Neural progenitor cell (in vitro differentiated cells): ENCODE results near the gene EDN1. TPM values are rescaled to one million over a fixed set of nuclear protein-coding genes. Genes with fewer than 3 reads are reported as not detected.

ENCODE experiments used
- DNase-seq: peaks from one replicate; pipeline ENCODE4 v3.0.0-alpha.2; 2016; ENCODE audit warnings: low spot score
- H2AFZ ChIP-seq: fragments of 200-600 bp; sonication (generic); replicated peaks from 2 replicates; pipeline ENCODE4 v1.6.1; 2016; ENCODE audit warnings: antibody characterized with exemption
- H3F3A ChIP-seq: fragments of 200-600 bp; sonication (generic); 2 replicates; pipeline ENCODE4 v1.6.1; 2016; ENCODE audit warnings: antibody characterized with exemption, low read depth
- H3K27ac ChIP-seq: fragments of 200-600 bp; sonication (generic); 2 replicates; pipeline ENCODE4 v1.5.1; 2016; ENCODE audit warnings: mild to moderate bottlenecking
- H3K27me3 ChIP-seq: fragments of 200-600 bp; sonication (generic); 2 replicates; pipeline ENCODE4 v1.6.1; 2016; ENCODE audit warnings: mild to moderate bottlenecking, moderate library complexity
- H3K36me3 ChIP-seq: fragments of 200-600 bp; sonication (generic); 2 replicates; pipeline ENCODE4 v1.5.1; 2016
- H3K4me1 ChIP-seq: fragments of 200-600 bp; sonication (generic); 2 replicates; pipeline ENCODE4 v1.6.1; 2016; ENCODE audit warnings: mixed run types
- H3K4me2 ChIP-seq: fragments of 200-600 bp; sonication (generic); 2 replicates; pipeline ENCODE4 v1.6.1; 2016
- H3K4me3 ChIP-seq: fragments of 200-600 bp; sonication (generic); 2 replicates; pipeline ENCODE4 v1.5.1; 2016
- H3K79me2 ChIP-seq: fragments of 200-600 bp; sonication (generic); 2 replicates; pipeline ENCODE4 v1.6.1; 2016; ENCODE audit warnings: low read depth
- H3K9ac ChIP-seq: fragments of 200-600 bp; sonication (generic); 2 replicates; pipeline ENCODE4 v1.6.1; 2016
- H3K9me3 ChIP-seq: fragments of 200-600 bp; sonication (generic); 2 replicates; pipeline ENCODE4 v1.5.1; 2016; ENCODE audit warnings: low read depth
- H4K20me1 ChIP-seq: fragments of 200-600 bp; sonication (generic); 2 replicates; pipeline ENCODE4 v1.6.1; 2016; ENCODE audit warnings: low read depth
- H3K27ac Mint-ChIP-seq: 3 replicates; pipeline ENCODE4 v1.8.0; 2021; ENCODE audit warnings: mixed read lengths
- H3K27me3 Mint-ChIP-seq: 2 replicates; pipeline ENCODE4 v1.8.0; 2022; ENCODE audit warnings: low read depth, mild to moderate bottlenecking, inconsistent platforms, moderate library complexity, mixed read lengths; ENCODE audit not compliant: insufficient read depth
- H3K36me3 Mint-ChIP-seq: 3 replicates; pipeline ENCODE4 v1.8.0; 2021; ENCODE audit warnings: mixed read lengths
- H3K4me1 Mint-ChIP-seq: 3 replicates; pipeline ENCODE4 v1.8.0; 2021; ENCODE audit warnings: mixed read lengths
- H3K4me3 Mint-ChIP-seq: 3 replicates; pipeline ENCODE4 v1.8.0; 2021; ENCODE audit warnings: mild to moderate bottlenecking, moderate library complexity, mixed read lengths
- H3K9me3 Mint-ChIP-seq: 3 replicates; pipeline ENCODE4 v1.8.0; 2020; ENCODE audit warnings: mixed read lengths
- CTCF ChIP-seq: fragments of 200-600 bp; sonication (generic); IDR thresholded peaks from 2 replicates; pipeline ENCODE4 v1.5.1; 2017; ENCODE audit warnings: antibody characterized with exemption, mild to moderate bottlenecking
- EZH2 ChIP-seq: fragments of 200-600 bp; sonication (generic); IDR thresholded peaks from 2 replicates; pipeline ENCODE4 v1.6.1; 2017; ENCODE audit warnings: antibody characterized with exemption, mild to moderate bottlenecking, moderate library complexity
- EZH2phosphoT487 ChIP-seq: fragments of 200-600 bp; sonication (generic); IDR thresholded peaks from 2 replicates; pipeline ENCODE4 v1.6.1; 2017; ENCODE audit warnings: antibody characterized with exemption
- total RNA-seq: library from RNA; depleted of rRNA; stranded (reverse); fragments of >200 nt; gene quantifications from 2 replicates; pipeline ENCODE4 v1.2.3, GENCODE V29; 2015; ENCODE audit warnings: low replicate concordance

The EDN1 gene
- total RNA-seq, 1 donor from 2014 or later = 2.9 TPM

GRCh38 chr6:12293235-12293930 lies 3.2 kb downstream of the EDN1 start:
- Histone ChIP-seq H3K36me3 (no peaks in the 10 kb centered on the region), H3K9me3 (no peaks in the 10 kb centered on the region), H3F3A (peaks cover 27% of the 10 kb centered on the region), H3K9ac (no peak overlapping the region), H3K4me2 (no peak overlapping the region), H3K27ac (no peak overlapping the region), H3K79me2 (no peaks in the 10 kb centered on the region), H3K27me3 (peaks cover 8% of the 10 kb centered on the region), H4K20me1 (no peaks in the 10 kb centered on the region), H3K4me3 (no peak overlapping the region), H2AFZ (no peak overlapping the region), H3K4me1 (peaks cover 28% of the 10 kb centered on the region)
- Mint-ChIP-seq H3K27ac (no peak overlapping the region), H3K27me3 (peaks cover 8% of the 10 kb centered on the region), H3K36me3 (no peaks in the 10 kb centered on the region), H3K4me3 (no peak overlapping the region), H3K4me1 (peaks cover 29% of the 10 kb centered on the region), H3K9me3 (no peaks in the 10 kb centered on the region)
- TF ChIP-seq EZH2 (no peak), CTCF (no peak), EZH2phosphoT487 (no peak)
- DNase-seq = no peak

GRCh38 chr6:12293931-12294807 lies 4.0 kb downstream of the EDN1 start:
- TF ChIP-seq EZH2 = no peak
- TF ChIP-seq EZH2phosphoT487 = no peak
- no peak for TF ChIP-seq CTCF
- Mint-ChIP-seq H3K4me1 (peaks cover 28% of the 10 kb centered on the region), H3K27ac (no peak overlapping the region), H3K9me3 (no peaks in the 10 kb centered on the region), H3K36me3 (no peaks in the 10 kb centered on the region), H3K27me3 (peaks cover 8% of the 10 kb centered on the region), H3K4me3 (no peak overlapping the region)
- H3K27me3 ChIP-seq = peaks cover 8% of the 10 kb centered on the region
- H3K79me2 ChIP-seq = no peaks in the 10 kb centered on the region
- H2AFZ ChIP-seq = no peak overlapping the region
- no peaks in the 10 kb centered on the region for H4K20me1 ChIP-seq
- no peak overlapping the region for H3K4me3 ChIP-seq
- no peak overlapping the region for H3K9ac ChIP-seq
- no peak overlapping the region for H3K4me2 ChIP-seq
- H3F3A ChIP-seq = peaks cover 27% of the 10 kb centered on the region
- no peak for DNase-seq
- no peak overlapping the region for H3K27ac ChIP-seq
- H3K9me3 ChIP-seq = no peaks in the 10 kb centered on the region
- H3K36me3 ChIP-seq = no peaks in the 10 kb centered on the region
- peaks cover 24% of the 10 kb centered on the region for H3K4me1 ChIP-seq

- Mint-ChIP-seq H3K4me1 (peaks cover 21% of the 10 kb centered on the region), H3K9me3 (no peaks in the 10 kb centered on the region), H3K27ac (no peak overlapping the region), H3K4me3 (no peak overlapping the region), H3K36me3 (no peaks in the 10 kb centered on the region), H3K27me3 (peaks cover 4% of the 10 kb centered on the region)
- TF ChIP-seq CTCF (no peak), EZH2phosphoT487 (no peak), EZH2 (no peak)
- Histone ChIP-seq H3K27me3 (peaks cover 8% of the 10 kb centered on the region), H3K4me3 (no peak overlapping the region), H3K79me2 (no peaks in the 10 kb centered on the region), H3K36me3 (no peaks in the 10 kb centered on the region), H4K20me1 (no peaks in the 10 kb centered on the region), H3K9me3 (no peaks in the 10 kb centered on the region), H3K4me1 (peaks cover 24% of the 10 kb centered on the region), H3K27ac (no peak overlapping the region), H3F3A (peaks cover 20% of the 10 kb centered on the region), H3K4me2 (no peak overlapping the region), H3K9ac (no peak overlapping the region), H2AFZ (no peak overlapping the region)
- DNase-seq = no peak
Measured at GRCh38 chr6:12294851-12295536, 4.8 kb downstream of the EDN1 start.
